Gastroesophageal sphincter (tissue), 2 donors: ENCODE data around the gene DZIP1L.

Source experiments
- EP300 ChIP-seq: sonication (generic); formaldehyde crosslinking; IDR thresholded peaks from one replicate; pipeline ENCODE4 v1.6.1; 2017; ENCODE audit warnings: antibody characterized with exemption, mild to moderate bottlenecking
- POLR2A ChIP-seq, 2 donors: fragments of 450-650 bp; IDR thresholded peaks; one replicate each; pipeline ENCODE4 v1.6.1; 2017; ENCODE audit warnings: antibody characterized with exemption in 2 of 2, mild to moderate bottlenecking in 2 of 2, moderate library complexity in 1 of 2

- TF ChIP-seq EP300 = no peak
- no peak for TF ChIP-seq POLR2A (IDR thresholded peaks at IDR 0.05)
Measured at GRCh38 chr3:138105598-138105997, 9.8 kb downstream of the DZIP1L start.
